MCF 10A (cell line): ENCODE data around the gene KICS2. TPM values are rescaled to one million over a fixed set of nuclear protein-coding genes. Genes with fewer than 3 reads are reported as not detected.

Experiments used
- BruUV-seq: library from RNA; stranded (reverse); fragments of 400-500 nt; replicated peaks from 2 replicates; lab custom pipeline; 2021; lab: Mats Ljungman, UMichigan
- CTCF ChIA-PET: fragments of 300-600 bp; sonication (Branson Sonifier 250); formaldehyde crosslinking; extraction: SDS; loops from one replicate; lab custom pipeline; 2021; ENCODE audit warnings: antibody characterized with exemption, inconsistent platforms; lab: Yijun Ruan, JAX
- POLR2A ChIA-PET: fragments of 300-600, 350-650 bp; sonication (Branson Sonifier 250); formaldehyde crosslinking; extraction: SDS; loops from one replicate; lab custom pipeline; 2020; ENCODE audit warnings: antibody characterized with exemption, inconsistent platforms; lab: Yijun Ruan, JAX
- DNase-seq: peaks from one replicate; pipeline ENCODE4 v3.0.0-alpha.2; 2018; ENCODE audit not compliant: unreplicated experiment
- H3K27ac Mint-ChIP-seq: one replicate; pipeline ENCODE4 v1.8.0; 2022; ENCODE audit warnings: mild to moderate bottlenecking, low read depth, mixed read lengths; ENCODE audit not compliant: unreplicated experiment
- H3K27me3 Mint-ChIP-seq: one replicate; pipeline ENCODE4 v1.8.0; 2022; ENCODE audit warnings: mixed read lengths; ENCODE audit not compliant: insufficient read depth, unreplicated experiment
- H3K36me3 Mint-ChIP-seq: one replicate; pipeline ENCODE4 v1.8.0; 2022; ENCODE audit warnings: mild to moderate bottlenecking, moderate library complexity, mixed read lengths; ENCODE audit not compliant: insufficient read depth, unreplicated experiment
- H3K4me1 Mint-ChIP-seq: one replicate; pipeline ENCODE4 v1.8.0; 2022; ENCODE audit warnings: mixed read lengths; ENCODE audit not compliant: insufficient read depth, unreplicated experiment
- H3K4me3 Mint-ChIP-seq: one replicate; pipeline ENCODE4 v1.8.0; 2022; ENCODE audit warnings: mild to moderate bottlenecking, moderate library complexity, mixed read lengths; ENCODE audit not compliant: unreplicated experiment
- H3K9me3 Mint-ChIP-seq: one replicate; pipeline ENCODE4 v1.8.0; 2022; ENCODE audit warnings: mixed read lengths; ENCODE audit not compliant: unreplicated experiment
- CTCF ChIP-seq: fragments of 200-600 bp; IDR thresholded peaks from one replicate; pipeline ENCODE4 v1.8.0; 2022; ENCODE audit warnings: antibody characterized with exemption, mild to moderate bottlenecking; ENCODE audit not compliant: unreplicated experiment
- intact Hi-C: fragments of 100-400 bp; cut with micrococcal nuclease; formaldehyde crosslinking; loops from 2 replicates; pipeline ENCODE4 v1.14.1; 2022
- total RNA-seq: library from RNA; stranded (reverse); gene quantifications from 2 replicates; pipeline ENCODE4 v1.2.3, GENCODE V29; 2022

The KICS2 gene
- total RNA-seq, 1 experiment from 2014 or later, result 11.9 TPM

DNA sequence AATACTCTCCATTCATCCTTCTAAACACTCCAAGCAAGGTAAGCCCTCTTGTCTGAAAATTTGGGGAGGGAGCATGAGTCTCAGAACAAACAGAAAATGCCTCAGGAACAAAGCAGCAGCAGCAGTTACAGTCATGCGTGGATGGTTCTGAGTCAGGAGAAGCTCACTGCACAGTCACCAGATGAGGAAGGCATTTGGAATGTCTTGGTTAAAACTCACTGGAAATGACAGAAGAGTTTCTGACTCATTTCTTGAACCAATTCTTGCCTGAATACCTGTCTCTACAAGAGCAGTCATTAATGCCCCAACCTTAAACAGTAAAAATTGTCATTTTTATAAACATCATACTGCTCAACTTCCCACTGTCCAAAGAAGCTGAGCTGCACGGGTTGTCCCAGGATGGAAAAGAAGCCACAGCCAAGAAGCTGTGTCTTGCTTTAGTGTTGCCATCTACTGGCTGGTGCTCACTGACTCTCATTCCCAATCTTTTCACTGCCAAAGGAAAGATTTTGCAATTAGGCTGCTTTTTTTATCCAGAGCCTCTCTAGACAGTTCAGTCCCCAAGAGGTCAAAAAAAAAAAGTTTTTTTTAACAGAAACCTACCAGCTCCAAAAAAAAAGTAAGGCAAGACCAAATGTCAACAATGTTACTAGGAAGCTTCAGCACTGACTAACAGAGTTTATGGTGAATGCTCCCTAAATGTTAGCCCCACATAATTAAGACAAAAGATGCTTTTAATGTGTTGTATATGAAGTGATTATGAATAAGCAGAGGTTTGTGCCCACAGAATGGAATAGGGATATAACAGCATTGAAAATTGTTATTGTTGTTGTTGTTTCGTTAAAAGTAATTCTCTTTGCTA is 40.4 kb downstream of the KICS2 start:
- Mint-ChIP-seq H3K27me3 (no peaks in the 10 kb centered on the region), H3K4me1 (peaks cover 49% of the 10 kb centered on the region), H3K36me3 (no peaks in the 10 kb centered on the region), H3K4me3 (peak overlapping the region; percentile 17), H3K9me3 (no peaks in the 10 kb centered on the region), H3K27ac (peak overlapping the region; percentile 92)
- DNase-seq, result peak; percentile 95
- intact Hi-C loops, result loop anchor here (1.0 to 5.0 kb wide), 6 partner anchors 21 to 337 kb away; partner anchors contain the start of genes KICS2 and SRGAP1
- ChIA-PET POLR2A (interaction anchor here (0.6 to 3.8 kb wide), 23 partner anchors 8 to 353 kb away, joined by 3 to 66 read pairs (median 5); partner anchors contain the start of genes KICS2 and SRGAP1), CTCF (interaction anchor here (0.6 to 2.8 kb wide), 27 partner anchors 9 to 1750 kb away, joined by 3 to 14 read pairs (median 4); partner anchors contain the start of gene SRGAP1)
- peak; percentile 56 for TF ChIP-seq CTCF
- BruUV-seq, result TSS peak; percentile 80

GRCh38 chr12:64180951-64181350 is 41.1 kb downstream of the KICS2 start:
- no peak for TF ChIP-seq CTCF
- H3K4me1 Mint-ChIP-seq, result peaks cover 47% of the 10 kb centered on the region
- peak; percentile 60 for DNase-seq
- intact Hi-C loops, result loop anchor here (1.0 to 5.0 kb wide), 6 partner anchors 20 to 337 kb away; partner anchors contain the start of genes KICS2 and SRGAP1
- no peaks in the 10 kb centered on the region for H3K9me3 Mint-ChIP-seq
- H3K27me3 Mint-ChIP-seq, result no peaks in the 10 kb centered on the region
- H3K4me3 Mint-ChIP-seq, result peak overlapping the region; percentile 17
- ChIA-PET CTCF (interaction anchor here (0.6 to 2.8 kb wide), 13 partner anchors 9 to 354 kb away, joined by 3 to 14 read pairs (median 4); partner anchors contain the start of gene SRGAP1), POLR2A (interaction anchor here (0.7 to 3.8 kb wide), 16 partner anchors 9 to 336 kb away, joined by 3 to 66 read pairs (median 6); partner anchors contain the start of genes KICS2 and SRGAP1)
- BruUV-seq, result TSS peak; percentile 90
- peak overlapping the region; percentile 92 for H3K27ac Mint-ChIP-seq
- no peaks in the 10 kb centered on the region for H3K36me3 Mint-ChIP-seq

DNA sequence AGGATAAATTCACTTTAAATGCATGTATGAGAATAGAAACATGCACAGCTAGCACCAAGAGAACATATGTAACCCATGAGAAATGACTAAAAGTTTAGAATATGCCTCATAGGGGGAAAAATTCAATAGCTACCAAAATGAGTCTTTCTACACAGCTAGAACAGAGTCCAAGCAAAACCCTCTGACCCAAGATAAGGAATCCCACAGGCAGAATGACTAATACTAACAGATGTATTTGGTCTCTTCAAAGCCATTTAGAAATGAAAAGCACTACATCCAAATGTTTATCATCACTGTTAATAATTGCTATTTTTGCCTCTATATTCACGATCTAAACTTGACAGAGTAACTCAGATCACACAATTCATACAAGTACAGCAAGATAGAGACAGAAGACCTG is 44.0 kb downstream of the KICS2 start:
- Mint-ChIP-seq H3K27ac (peak overlapping the region; percentile 73), H3K4me3 (no peak overlapping the region), H3K4me1 (peaks cover 46% of the 10 kb centered on the region), H3K27me3 (no peaks in the 10 kb centered on the region), H3K9me3 (no peaks in the 10 kb centered on the region), H3K36me3 (no peaks in the 10 kb centered on the region)
- DNase-seq, result peak; percentile 40
- ChIA-PET CTCF (interaction anchor here (0.6 to 0.8 kb wide), 3 partner anchors 44 to 334 kb away, joined by 3 read pairs; partner anchors contain the start of gene SRGAP1), POLR2A (interaction anchor here (0.6 to 1.6 kb wide), 3 partner anchors 18 to 333 kb away, joined by 3 to 5 read pairs (median 3); partner anchors contain the start of gene SRGAP1)
- BruUV-seq, result no TSS peak
- TF ChIP-seq CTCF, result no peak
- intact Hi-C loops, result loop anchor here (5.0 kb wide), 1 partner anchor 274 kb away; the partner anchor contains the start of gene TBK1

- DNase-seq, result no peak
- Mint-ChIP-seq H3K4me1 (peaks cover 37% of the 10 kb centered on the region), H3K27ac (no peak overlapping the region), H3K36me3 (no peaks in the 10 kb centered on the region), H3K9me3 (no peaks in the 10 kb centered on the region), H3K4me3 (no peak overlapping the region), H3K27me3 (no peaks in the 10 kb centered on the region)
- BruUV-seq, result no TSS peak
- CTCF ChIA-PET, result no interaction called here
- TF ChIP-seq CTCF, result no peak
- intact Hi-C loops, result loop anchor here (5.0 kb wide), 1 partner anchor 275 kb away; the partner anchor contains the start of gene TBK1
- POLR2A ChIA-PET, result interaction anchor here (1.2 to 1.6 kb wide), 2 partner anchors 45 to 332 kb away, joined by 3 to 5 read pairs; partner anchors contain the start of genes KICS2 and SRGAP1
These were observed 45.1 kb downstream of the KICS2 start for GRCh38 chr12:64177001-64177400.
